Lower leg skin (tissue), 3 donors: ENCODE results near the gene WFIKKN2.

Experiments
- CTCF ChIP-seq, 3 donors: fragments of 450-650 bp; IDR thresholded peaks; one replicate each; pipeline ENCODE4 v1.5.1; 2016; ENCODE audit warnings: antibody characterized with exemption in 3 of 3, mild to moderate bottlenecking in 3 of 3, moderate library complexity in 2 of 3
- POLR2A ChIP-seq, 2 donors: fragments of 450-650 bp; IDR thresholded peaks; one replicate each; pipeline ENCODE4 v1.6.1; 2016 to 2017; ENCODE audit warnings: antibody characterized with exemption in 2 of 2, mild to moderate bottlenecking in 1 of 2, moderate library complexity in 1 of 2

- no peak for TF ChIP-seq CTCF (IDR thresholded peaks at IDR 0.05)
- no peak for TF ChIP-seq POLR2A (IDR thresholded peaks at IDR 0.05)
These were observed 16.3 kb upstream of the WFIKKN2 start for GRCh38 chr17:50818921-50819657.
